GM19193 (cell line): ENCODE measurements around the gene COG5.

Source experiments
- POLR2A ChIP-seq: IDR thresholded peaks from 4 replicates; pipeline ENCODE4 v1.6.1; 2011; ENCODE audit not compliant: insufficient read depth, insufficient read length; ENCODE audit errors: extremely low read depth

Gene COG5

GRCh38 chr7:107234436-107234835 lies 329.3 kb downstream of the COG5 start:
- no peak for TF ChIP-seq POLR2A

GRCh38 chr7:107233981-107234380 lies 329.7 kb downstream of the COG5 start:
- TF ChIP-seq POLR2A: no peak

- no peak for TF ChIP-seq POLR2A
Observed at GRCh38 chr7:107233174-107233573, 330.5 kb downstream of the COG5 start.

- TF ChIP-seq POLR2A: no peak
Observed at GRCh38 chr7:107232568-107233090, 331.1 kb downstream of the COG5 start.

- TF ChIP-seq POLR2A: no peak
Observed at GRCh38 chr7:107230334-107230733, 333.4 kb downstream of the COG5 start.

GRCh38 chr7:107228291-107228690 lies 335.4 kb downstream of the COG5 start:
- TF ChIP-seq POLR2A: no peak

GRCh38 chr7:107224374-107225223 lies 339.1 kb downstream of the COG5 start:
- no peak for TF ChIP-seq POLR2A

- TF ChIP-seq POLR2A: no peak
Observed at GRCh38 chr7:107220356-107220755, 343.4 kb downstream of the COG5 start.

- no peak for TF ChIP-seq POLR2A
Observed at GRCh38 chr7:107219563-107220244, 344.0 kb downstream of the COG5 start.

- no peak for TF ChIP-seq POLR2A
Observed at GRCh38 chr7:107213945-107214344, 349.8 kb downstream of the COG5 start.

GRCh38 chr7:107213193-107213788 lies 350.4 kb downstream of the COG5 start:
- no peak for TF ChIP-seq POLR2A

GRCh38 chr7:107212725-107213124 lies 351.0 kb downstream of the COG5 start:
- no peak for TF ChIP-seq POLR2A

GRCh38 chr7:107210400-107210799 lies 353.3 kb downstream of the COG5 start:
- TF ChIP-seq POLR2A: no peak

- TF ChIP-seq POLR2A: no peak
Observed at GRCh38 chr7:107209565-107209964, 354.2 kb downstream of the COG5 start.

GRCh38 chr7:107208563-107208962 lies 355.2 kb downstream of the COG5 start:
- TF ChIP-seq POLR2A: no peak
